ENCODE data around the gene NHERF1. TPM values are rescaled to one million over a fixed set of nuclear protein-coding genes. Genes with fewer than 3 reads are reported as not detected.

NHERF1 gene
- total and polyA plus RNA-seq, 2 of the 13 experiments (the other 11 are each of a cell fraction or from before 2014, with no cell fraction given) = 169 to 269 TPM

GRCh38 chr17:74763565-74764387 lies 15.3 kb downstream of the NHERF1 start (continued):
- no peak for TF ChIP-seq ZNF280D (CRISPR knock-in tag; IDR thresholded peaks at IDR 0.05)
- TF ChIP-seq DR1 (CRISPR knock-in tag; IDR thresholded peaks at IDR 0.05) = peak; percentile 70; the same call in 1 of the 2 replicates
- TF ChIP-seq TFDP1 (CRISPR knock-in tag; IDR thresholded peaks at IDR 0.05; ENCODE audit: borderline replicate concordance) = peak; percentile 72; the same call in 1 of the 2 replicates
- peak; percentile 54 for TF ChIP-seq MAX (IDR thresholded peaks at IDR 0.05)
- no peak; the same call in none of the 2 replicates for TF ChIP-seq ZNF891 (CRISPR knock-in tag; IDR thresholded peaks at IDR 0.05)
- 0 out of 2 replicates have a peak, but pooled peaks have one; percentile 49 for TF ChIP-seq ZBTB10 (CRISPR knock-in tag; IDR thresholded peaks at IDR 0.05; ENCODE audit: borderline replicate concordance)
- peak; percentile 84; the same call in 1 of the 2 replicates for TF ChIP-seq SP4 (CRISPR knock-in tag; IDR thresholded peaks at IDR 0.05)
- peak; percentile 72; the same call in 1 of the 2 replicates for TF ChIP-seq ZBED4 (CRISPR knock-in tag; IDR thresholded peaks at IDR 0.05; ENCODE audit: borderline replicate concordance)
- TF ChIP-seq HES4 (CRISPR knock-in tag; IDR thresholded peaks at IDR 0.05; ENCODE audit: borderline replicate concordance) = 0 out of 2 replicates have a peak, but pooled peaks have one; percentile 71
- TF ChIP-seq HOXA5 (CRISPR knock-in tag; IDR thresholded peaks at IDR 0.05) = peak; percentile 91
- TF ChIP-seq IRX3 (CRISPR knock-in tag; IDR thresholded peaks at IDR 0.05; ENCODE audit: borderline replicate concordance, low read depth) = no peak; the same call in 1 of the 2 replicates
- 0 out of 2 replicates have a peak, but pooled peaks have one; percentile 15 for TF ChIP-seq E2F1 (CRISPR knock-in tag; IDR thresholded peaks at IDR 0.05)
- no peak; the same call in 1 of the 2 replicates for TF ChIP-seq ZIK1 (CRISPR knock-in tag; IDR thresholded peaks at IDR 0.05; ENCODE audit: borderline replicate concordance, low read depth)
- TF ChIP-seq FOXA3 (CRISPR knock-in tag; IDR thresholded peaks at IDR 0.05) = no peak; the same call in none of the 2 replicates
